Measurements from ENCODE around the gene OR52J3.
"Not testable (repeated sequence)": the region's sequence is repeated elsewhere in the genome, so short reads cannot be mapped to it uniquely, and the experiment has no call there.

The OR52J3 gene
- 0 to 0.11 (median 0) reads per million in 17 experiments for total RNA-seq

DNA sequence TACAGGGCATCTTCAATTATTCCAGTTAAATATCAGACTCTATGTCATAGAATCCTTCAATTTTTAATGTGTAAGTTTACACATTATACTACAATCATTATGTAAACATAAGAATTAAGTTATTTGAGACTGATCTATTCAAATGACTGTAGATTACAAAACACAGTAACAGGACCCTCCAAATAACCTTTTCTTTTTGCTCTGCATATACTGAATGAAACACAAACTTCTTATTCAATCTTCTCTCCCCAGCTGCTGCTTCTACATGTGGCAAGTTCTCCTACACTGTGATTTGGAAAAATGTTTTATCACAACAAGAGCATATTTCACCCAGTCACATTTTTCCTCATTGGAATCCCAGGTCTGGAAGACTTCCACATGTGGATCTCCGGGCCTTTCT, at the start of gene OR52J3:
TSS of gene OR52J3 (plus strand) at position 301 of the 400 bp plus-strand sequence. CDS start at position 301, 0 bp downstream.
- DNase-seq = no peak

DNA sequence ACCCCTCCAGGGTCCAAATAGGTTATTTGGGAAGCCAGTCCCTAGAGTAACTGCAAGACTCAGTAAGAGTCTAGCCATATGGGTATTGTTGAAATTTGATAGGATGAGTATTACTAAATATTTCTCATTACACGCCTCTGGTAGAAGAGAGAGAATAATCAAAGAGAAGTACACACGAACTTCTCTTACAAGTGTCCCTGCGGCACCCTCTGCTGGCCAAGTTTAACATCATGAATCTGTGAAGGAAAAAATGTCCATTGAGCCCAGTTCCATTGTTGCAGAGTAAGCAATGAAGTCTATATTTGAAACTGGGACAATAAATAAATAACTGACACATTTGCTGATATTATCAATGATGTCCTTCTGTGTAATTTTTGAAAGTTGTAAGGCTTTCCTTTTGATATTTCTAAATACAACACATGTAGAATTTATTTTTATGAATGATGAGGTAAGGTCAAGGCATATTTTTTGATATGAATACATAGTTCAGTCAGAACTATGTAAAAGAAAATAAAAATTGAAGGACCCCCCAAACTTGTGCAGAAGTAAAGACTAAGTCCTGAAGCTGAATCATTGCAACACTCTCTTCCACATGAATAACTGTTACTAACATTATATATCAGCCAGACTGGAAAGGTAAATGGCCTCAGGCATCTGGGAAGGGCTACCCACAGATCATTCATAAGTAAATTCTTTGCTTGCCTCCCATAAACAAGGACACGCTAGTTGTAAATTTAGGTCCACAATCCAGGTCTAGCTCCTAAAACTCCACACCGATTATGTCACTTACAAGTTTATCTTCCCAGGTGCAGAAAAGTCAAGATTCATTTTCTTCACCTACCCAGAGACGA, 41.7 kb upstream of the OR52J3 start:
- peak; percentile 51 to 74 (median 54) for DNase-seq

DNA sequence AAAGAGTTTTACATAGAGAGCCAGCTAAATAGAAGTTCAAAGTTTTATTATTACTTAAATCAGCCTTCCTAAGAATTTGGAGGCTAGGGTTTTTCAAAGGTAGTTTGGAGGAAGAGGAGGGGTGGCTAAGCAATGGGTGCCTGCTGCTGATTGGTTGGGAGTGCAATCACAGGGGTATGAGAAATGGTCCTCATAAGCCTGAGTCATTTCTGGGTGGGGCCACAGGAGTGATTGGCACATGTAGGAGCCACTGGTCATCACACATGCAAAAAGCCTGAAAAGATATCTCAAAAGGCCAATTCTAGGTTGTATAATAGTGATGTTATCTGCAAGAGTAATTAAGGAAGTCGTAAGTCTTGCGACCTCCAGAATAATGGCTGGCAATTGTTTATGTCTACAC, 38.8 kb upstream of the OR52J3 start:
- DNase-seq = peak in 1 of 4 experiments; percentile 1

DNA sequence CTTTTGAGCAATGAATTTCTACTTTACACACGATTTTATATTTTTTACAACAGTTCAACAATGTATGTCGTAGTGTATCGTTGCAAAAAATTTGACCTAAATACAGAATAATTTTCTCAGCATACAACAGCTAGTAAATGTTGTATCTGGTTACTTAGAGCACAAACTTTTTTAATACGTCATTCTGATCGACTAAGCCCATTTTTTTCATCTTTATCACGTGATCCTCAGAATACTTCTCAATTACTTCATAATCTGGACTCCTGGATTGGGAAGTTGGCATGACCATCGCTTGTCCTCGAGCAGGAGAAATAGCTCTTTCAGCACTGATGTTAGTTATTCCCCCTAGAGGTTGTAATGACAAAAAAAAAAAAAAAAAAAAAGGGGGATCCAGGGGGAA, 35.1 kb upstream of the OR52J3 start:
- DNase-seq = no peak

DNA sequence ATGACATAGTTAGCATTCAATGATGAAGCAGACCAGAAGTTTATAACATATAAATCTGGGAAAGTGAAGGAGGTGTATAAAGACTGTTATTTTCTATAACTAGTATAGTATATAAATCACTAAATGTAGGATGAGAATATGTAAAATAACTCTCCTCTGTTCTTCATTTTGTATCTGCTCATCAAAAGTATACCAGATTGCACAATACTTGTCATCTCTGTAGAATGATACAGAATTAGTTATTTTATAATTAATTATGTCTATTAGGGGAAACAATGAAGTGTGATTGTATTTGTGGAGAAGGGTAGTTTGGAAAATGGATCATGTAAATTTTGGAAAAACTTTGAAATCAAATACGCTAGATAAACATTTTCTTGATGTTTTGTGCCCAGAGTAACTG, 33.3 kb upstream of the OR52J3 start:
- no peak for DNase-seq

DNA sequence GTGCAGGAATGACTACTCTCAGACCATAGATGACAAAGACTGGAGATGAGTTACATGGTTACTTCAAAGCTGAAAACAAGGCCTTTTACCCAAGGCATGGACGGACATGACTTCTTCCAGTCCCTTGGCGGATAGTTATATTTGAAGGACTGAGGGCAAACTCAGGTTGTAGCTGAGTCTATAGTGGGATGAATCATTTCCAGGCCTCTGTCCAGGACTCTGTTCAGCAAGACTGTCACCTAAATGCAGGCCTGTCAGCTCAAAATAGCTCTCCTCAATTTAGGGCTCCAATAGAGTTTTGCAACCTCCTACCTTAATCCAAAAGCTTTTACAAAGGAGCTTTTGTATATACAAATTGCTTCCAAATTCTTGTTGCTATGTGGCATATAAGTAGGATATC, 24.3 kb upstream of the OR52J3 start:
- DNase-seq = no peak

DNA sequence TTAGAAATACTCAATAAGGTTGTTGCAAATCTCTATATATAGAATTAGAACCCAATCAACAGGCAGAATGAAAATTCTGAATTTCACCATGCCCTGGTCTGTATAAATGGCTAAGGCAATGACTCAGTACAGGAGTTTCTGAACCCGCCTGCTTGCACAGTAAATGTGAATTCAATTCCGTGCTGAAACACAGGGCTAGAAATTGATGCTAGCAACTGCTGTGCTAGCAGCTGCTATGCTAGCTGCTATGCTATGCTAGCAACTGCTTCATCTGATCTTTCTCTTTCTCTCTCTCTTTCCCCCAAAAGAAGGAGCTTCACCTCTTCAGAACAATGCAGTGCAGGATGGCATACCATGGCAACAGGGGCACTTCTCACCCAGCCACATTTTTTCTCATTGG, 9.7 kb upstream of the OR52J3 start:
- no peak for DNase-seq

DNA sequence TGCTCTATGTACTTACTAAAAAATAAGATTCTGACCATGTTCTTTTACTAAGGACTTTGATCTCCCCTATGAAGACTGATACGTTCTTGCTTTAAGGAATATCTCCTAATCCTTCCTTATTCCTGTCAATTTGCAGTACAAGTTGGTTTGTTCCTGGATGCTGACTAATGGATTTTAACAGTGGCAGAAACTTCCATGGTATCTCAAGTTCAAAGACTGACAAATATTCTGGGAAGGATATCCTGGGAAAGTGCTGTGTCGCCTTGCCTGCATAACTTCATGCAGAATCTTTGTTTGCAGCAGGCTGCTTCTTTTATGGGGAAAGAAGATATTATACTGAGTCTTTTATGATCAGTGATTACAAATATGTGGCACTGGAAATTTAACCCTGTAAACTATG, 8.4 kb upstream of the OR52J3 start:
- DNase-seq = no peak

DNA sequence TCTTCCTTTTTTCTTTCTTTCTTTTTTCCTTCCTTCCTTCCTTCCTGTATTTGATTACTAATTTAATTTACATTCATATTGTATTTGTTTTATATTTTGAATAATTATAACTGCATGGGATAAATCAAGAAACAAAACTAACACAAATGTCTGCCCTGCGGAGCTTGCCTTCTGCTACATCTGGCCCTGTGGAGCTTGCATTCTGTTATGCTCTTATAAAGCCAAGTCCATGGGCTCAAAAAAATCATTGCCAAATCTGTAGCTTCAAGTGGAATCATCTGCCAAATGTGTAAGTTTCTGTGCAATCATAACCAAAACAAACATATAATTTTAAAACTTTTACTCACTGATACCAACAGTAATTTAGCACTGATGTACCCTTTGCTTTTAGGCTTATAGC, 8.0 kb upstream of the OR52J3 start:
- DNase-seq = no peak

DNA sequence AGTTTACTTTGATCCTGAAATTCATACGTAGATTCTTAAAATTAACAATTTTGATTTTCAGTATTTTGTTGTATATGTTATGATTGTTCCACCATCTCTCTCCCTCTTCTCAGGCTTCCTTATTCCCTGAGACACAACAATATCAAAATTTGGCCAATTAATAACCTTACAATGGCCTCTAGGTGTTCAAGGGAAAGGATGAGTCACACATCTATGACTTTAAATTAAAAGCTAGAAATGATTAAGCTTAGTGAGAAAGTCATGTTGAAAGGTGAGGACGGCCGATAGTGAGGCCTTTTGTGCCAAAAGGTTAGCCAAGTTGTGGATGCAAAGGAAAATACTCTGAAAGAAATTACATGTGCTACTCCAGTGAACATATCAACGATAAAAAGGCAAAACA, 5.5 kb upstream of the OR52J3 start:
- DNase-seq = no peak

DNA sequence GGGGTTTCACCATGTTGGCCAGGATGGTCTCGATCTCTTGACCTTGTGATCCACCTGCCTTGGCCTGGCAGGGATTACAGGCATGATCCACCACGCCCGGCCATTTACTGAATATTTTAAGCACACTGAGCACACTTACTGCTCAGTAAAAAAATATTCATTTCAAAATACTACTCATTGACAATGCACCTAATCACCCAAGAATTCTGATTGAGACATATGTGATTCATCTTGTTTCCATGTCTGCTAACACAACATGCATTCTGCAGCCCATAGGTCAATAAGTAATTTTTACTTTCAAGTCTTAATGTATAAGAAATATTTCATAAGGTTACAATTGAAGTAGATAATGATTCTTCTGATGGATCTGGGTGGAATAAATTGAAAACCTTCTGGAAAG, 4.2 kb upstream of the OR52J3 start:
- DNase-seq = no peak

DNA sequence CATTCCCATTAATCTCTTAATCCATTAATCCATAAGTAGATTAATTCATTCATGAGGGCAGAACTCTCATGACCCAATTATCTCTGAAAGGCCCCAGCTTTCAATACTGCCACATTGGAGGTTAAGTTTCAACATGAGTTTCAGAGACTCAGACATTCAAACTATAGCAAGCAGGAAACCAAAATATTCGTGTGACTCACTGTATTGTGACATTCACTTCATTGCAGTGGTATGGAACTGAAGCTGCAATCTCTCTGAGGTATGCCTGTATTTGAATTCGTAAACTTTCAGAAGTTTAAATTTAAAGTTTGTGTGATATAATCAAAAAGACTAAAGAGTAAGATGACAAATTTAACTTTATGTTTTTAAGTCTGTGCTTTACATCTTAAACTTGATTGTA, 2.9 kb upstream of the OR52J3 start:
- peak in 1 of 4 experiments; percentile 3 for DNase-seq

DNA sequence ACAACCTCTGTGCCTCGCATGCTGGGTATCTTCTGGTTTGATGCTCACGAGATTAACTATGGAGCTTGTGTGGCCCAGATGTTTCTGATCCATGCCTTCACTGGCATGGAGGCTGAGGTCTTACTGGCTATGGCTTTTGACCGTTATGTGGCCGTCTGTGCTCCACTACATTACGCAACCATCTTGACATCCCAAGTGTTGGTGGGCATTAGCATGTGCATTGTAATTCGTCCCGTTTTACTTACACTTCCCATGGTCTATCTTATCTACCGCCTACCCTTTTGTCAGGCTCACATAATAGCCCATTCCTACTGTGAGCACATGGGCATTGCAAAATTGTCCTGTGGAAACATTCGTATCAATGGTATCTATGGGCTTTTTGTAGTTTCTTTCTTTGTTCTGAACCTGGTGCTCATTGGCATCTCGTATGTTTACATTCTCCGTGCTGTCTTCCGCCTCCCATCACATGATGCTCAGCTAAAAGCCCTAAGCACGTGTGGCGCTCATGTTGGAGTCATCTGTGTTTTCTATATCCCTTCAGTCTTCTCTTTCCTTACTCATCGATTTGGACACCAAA, 516 bp downstream of the OR52J3 start:
- no peak for DNase-seq

DNA sequence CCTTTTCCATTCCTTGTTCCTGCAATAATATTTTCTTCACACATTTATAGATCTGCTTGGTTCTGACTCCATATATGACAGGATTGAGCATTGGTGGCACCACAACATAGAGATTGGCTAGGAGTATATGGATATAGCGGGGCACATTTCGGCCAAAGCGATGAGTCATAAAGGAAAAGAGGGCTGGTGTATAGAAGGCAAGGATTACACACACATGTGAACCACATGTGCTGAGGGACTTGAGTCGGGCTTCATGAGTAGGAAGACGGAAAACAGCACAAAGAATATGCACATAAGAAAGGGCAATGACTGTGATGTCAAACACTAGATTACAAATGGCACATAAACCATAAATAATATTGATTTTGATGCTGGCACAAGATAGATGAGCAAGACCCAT, 12.4 kb downstream of the OR52J3 start:
- DNase-seq = not testable (repeated sequence)

DNA sequence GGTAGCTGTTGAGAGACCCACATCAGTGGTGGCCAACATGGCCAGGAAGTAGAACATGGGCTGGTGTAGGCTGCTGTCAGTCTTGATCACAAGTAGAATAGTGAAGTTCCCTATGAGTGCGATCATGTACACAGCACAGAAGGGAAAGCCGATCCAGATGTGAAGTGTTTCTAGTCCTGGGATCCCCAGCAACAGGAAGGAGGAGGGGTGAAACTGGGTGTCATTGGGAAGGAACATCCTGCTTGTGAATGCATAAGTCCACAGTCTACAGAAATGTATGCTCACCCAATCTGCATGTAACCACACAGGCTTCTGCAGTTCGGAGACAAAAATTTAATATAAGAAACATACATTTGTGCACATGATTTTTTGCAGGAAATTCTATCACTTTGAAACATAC, 13.1 kb downstream of the OR52J3 start, which contains the start of gene OR52E2:
TSS of gene OR52E2 (minus strand) at position 237 of the 400 bp plus-strand sequence. CDS start at position 237, 0 bp downstream.
- no peak for DNase-seq

DNA sequence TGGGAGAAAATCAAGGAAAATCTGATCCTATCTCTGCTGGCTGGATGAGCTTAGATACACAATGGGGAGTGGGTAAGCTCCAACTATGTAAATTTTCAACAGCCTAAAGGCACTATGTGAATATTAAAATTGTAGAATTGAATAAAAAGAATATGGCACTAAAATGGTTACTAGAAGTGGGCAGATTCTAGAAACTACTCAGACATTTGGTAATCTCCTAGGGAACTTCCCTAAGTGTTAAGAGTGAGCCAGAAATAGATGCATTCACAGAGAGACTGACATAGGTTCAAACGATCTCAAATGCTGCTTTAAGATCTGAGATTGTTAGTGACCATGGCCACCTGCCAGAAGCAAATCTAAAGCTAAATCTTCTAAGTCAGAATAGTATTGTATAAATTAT, 18.7 kb downstream of the OR52J3 start:
- DNase-seq = peak in 2 of 4 experiments; percentile 1 to 3

DNA sequence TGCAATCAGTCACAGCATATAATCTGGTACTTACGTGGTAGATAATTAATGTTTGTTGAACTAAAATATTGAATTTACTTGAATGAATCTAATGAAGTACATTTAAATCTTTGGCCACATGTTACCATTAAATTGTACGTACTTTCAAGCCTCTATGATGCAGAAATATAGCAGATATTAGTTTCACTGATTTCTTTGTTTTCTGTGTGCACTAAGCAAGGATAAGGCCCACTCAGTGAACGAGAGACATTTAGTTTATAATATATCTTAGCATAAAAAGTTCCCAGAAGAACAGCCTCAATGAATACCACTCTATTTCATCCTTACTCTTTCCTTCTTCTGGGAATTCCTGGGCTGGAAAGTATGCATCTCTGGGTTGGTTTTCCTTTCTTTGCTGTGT, 22.9 kb downstream of the OR52J3 start, which contains the start of gene OR52E1:
TSS of gene OR52E1 (plus strand) at position 301 of the 400 bp plus-strand sequence.
- DNase-seq = no peak

DNA sequence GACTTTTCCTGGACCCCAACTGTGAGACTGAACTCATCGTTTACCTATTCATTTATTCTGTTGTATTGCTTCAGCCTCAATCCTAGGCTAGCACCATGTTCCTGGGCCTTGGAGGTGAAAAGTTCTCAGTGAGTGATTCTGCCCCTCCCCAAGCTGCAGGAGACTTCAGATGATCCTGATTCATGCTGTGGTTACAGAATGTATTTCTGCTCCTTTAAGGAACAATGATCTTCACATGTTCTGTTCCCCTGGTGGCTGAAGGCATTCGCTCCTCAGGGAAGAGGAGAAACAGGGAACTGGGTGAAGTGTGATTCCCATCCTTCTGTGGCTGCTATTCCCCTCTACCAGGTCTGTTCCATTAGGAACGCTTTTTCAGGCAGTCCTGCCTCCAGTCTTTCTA, 25.5 kb downstream of the OR52J3 start:
- no peak for DNase-seq

DNA sequence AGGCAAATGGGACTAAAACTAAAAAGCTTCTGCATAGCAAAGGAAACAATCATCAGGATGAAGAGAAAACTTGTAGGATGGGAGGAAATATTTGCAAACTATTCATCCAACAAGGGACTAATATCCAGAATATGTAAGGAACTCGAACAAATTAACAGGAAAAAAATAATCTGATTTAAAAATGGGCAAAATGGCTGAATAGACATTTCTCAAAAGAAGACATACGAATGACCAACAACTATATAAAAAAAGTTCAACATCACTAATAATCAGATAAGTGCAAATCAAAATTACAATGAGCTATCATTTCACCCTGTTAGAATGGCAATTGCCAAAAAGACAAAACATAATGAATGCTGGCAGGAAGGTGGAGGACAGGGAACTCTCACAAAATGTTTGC, 35.1 kb downstream of the OR52J3 start:
- DNase-seq = no peak

DNA sequence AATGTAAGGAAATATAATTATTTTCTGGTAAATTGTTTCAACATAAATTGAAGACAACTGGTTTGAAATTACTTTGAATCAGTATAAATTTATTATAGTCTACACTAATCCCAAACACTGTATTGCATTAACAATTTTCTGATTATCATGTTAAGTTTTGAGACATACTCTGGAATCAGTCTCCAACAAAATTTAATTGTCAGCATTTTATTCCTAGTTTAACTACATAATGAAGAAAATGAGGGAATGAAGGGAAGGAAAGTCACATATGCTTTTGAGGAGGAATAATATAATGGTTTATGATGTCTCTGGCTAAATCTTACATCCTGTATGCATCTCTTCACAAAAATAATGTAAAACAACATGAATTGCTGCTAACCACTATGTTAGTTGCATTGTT, 37.3 kb downstream of the OR52J3 start:
- no peak for DNase-seq

DNA sequence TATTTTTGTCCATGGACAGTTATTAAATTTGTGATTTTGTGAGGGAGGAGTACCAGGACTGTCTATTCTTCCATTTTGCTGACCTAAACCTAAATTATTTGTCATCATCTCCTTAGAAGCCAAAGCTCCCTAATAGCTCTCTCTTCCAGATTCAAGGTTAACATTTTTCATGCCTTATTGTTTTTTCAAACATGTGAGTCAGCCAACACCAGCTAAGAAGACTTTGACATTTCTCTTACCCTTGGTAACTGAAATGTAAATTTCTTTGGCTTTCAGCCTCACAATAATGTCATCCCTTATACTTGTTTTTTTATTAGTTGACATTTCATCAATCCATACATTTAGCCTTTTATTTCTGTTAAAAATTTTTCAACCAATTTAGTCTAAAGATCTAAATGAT, 42.2 kb downstream of the OR52J3 start:
- DNase-seq = no peak

DNA sequence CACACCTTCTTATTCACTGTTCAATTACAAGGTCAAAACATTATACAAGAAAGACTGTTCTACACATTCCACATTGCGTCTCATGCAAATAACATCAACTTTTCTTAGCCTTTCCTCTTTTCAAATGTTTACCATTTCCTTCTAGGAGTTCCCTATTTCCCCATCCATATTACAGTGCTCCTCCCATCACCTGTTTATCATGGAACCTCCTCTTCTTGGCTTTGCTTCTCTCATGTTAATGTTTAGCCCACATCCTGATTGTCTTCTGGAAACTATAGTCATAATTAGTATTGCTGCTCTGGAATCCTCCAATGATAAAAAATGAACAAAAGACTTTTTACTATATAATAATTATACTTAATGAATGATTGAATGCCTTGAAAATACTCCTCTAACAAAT, 44.3 kb downstream of the OR52J3 start:
- no peak for DNase-seq

DNA sequence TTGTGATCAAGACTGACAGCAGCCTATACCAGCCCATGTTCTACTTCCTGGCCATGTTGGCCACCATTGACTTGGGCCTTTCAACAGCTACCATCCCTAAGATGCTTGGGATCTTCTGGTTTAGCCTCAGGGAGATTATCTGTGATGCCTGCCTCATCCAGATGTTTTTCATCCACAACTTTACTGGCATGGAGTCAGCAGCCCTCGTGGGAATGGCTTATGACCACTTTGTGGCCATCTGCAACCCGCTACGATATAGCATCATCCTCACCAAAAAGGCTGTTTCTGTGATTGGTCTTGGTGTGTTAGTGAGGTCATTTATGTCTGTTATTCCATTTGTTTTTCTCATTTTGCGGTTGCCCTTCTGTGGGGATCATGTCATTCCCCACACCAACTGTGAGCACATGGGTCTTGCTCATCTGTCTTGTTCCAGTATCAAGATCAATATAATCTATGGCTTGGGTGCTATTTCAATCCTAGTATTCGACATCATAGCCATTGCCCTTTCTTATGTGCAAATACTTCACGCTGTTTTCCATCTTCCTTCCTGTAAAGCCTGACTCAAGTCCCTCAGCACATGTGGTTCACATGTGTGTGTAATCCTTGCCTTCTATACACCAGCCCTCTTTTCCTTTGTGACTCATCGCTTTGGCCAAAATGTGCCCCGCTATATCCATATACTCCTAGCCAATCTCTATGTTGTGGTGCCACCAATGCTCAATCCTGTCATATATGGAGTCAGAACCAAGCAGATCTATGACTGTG, 46.7 kb downstream of the OR52J3 start:
- DNase-seq = no peak

Data from suppressor macrophage (primary cell).